Vagina (tissue), 2 donors: ENCODE results near the gene SLFNL1.

ENCODE experiments used
- CTCF ChIP-seq, 3 experiments: fragments of 450-650 bp in 2 of 3; fragments of 200-600 bp in 1 of 3; sonication (generic) in 1 of 3; IDR thresholded peaks; one replicate each; pipeline ENCODE4 v1.5.1; 2017 to 2019; ENCODE audit warnings: antibody characterized with exemption in 3 of 3, mild to moderate bottlenecking in 2 of 3, moderate library complexity in 2 of 3
- POLR2A ChIP-seq, 2 donors: fragments of 450-650 bp; IDR thresholded peaks; one replicate each; pipeline ENCODE4 v1.6.1; 2017; ENCODE audit warnings: antibody characterized with exemption in 2 of 2, mild to moderate bottlenecking in 2 of 2, moderate library complexity in 2 of 2
- POLR2AphosphoS5 ChIP-seq, 2 donors: sonication (generic); formaldehyde crosslinking; IDR thresholded peaks; one replicate each; pipeline ENCODE4 v1.9.0; 2017; ENCODE audit warnings: antibody characterized with exemption in 2 of 2, mild to moderate bottlenecking in 2 of 2, low read depth in 1 of 2; ENCODE audit not compliant: insufficient read depth in 1 of 2

GRCh38 chr1:41023279-41023990 lies 1.9 kb upstream of the SLFNL1 start:
- peak in 1 of 3 experiments; percentile 8 for TF ChIP-seq CTCF (IDR thresholded peaks at IDR 0.05)
- no peak for TF ChIP-seq POLR2A (IDR thresholded peaks at IDR 0.05)
- TF ChIP-seq POLR2AphosphoS5 (IDR thresholded peaks at IDR 0.05; ENCODE audit: insufficient read depth in 1 of 2, low read depth in 1 of 2), result no peak
